SJSA1 (cell line): Measurements from ENCODE around the gene BCL2A1. TPM values are rescaled to one million over a fixed set of nuclear protein-coding genes. Genes with fewer than 3 reads are reported as not detected.
A peak's percentile ranks its signal among the peaks of the same experiment; 100 is the strongest.
"Not testable (repeated sequence)": the region's sequence is repeated elsewhere in the genome, so short reads cannot be mapped to it uniquely, and the experiment has no call there.

Experiments
- DNase-seq, 2 experiments: peaks; one replicate each; pipeline ENCODE4 v3.0.0-alpha.2; 2015 to 2020; ENCODE audit warnings: low spot score in 2 of 2, low read depth in 1 of 2
- H3K27ac ChIP-seq: fragments of 250-450 bp; sonication (Bioruptor Pico); 2 replicates; pipeline ENCODE4 v1.5.1; 2020; ENCODE audit warnings: mild to moderate bottlenecking, moderate library complexity
- H3K27me3 ChIP-seq: fragments of 250-450 bp; sonication (Bioruptor Pico); replicated peaks from 2 replicates; pipeline ENCODE4 v1.5.1; 2020; ENCODE audit warnings: mild to moderate bottlenecking, moderate library complexity
- H3K36me3 ChIP-seq: fragments of 250-450 bp; sonication (Bioruptor Pico); 2 replicates; pipeline ENCODE4 v1.5.1; 2020; ENCODE audit warnings: mild to moderate bottlenecking
- H3K4me1 ChIP-seq: fragments of 250-450 bp; sonication (Bioruptor Pico); replicated peaks from 2 replicates; pipeline ENCODE4 v1.6.1; 2021; ENCODE audit warnings: mild to moderate bottlenecking
- H3K4me3 ChIP-seq: fragments of 250-450 bp; sonication (Bioruptor Pico); 2 replicates; pipeline ENCODE4 v1.5.1; 2020; ENCODE audit warnings: mild to moderate bottlenecking
- H3K9me3 ChIP-seq: fragments of 250-450 bp; sonication (Bioruptor Pico); replicated peaks from 2 replicates; pipeline ENCODE4 v1.5.1; 2020; ENCODE audit warnings: mild to moderate bottlenecking
- total RNA-seq: library from RNA; depleted of rRNA; stranded (reverse); fragments of >200 nt; shearing (Covaris generic); gene quantifications from 2 replicates; pipeline ENCODE4 v1.2.3, GENCODE V29; 2014

BCL2A1 gene
- total RNA-seq, 1 experiment from 2014 or later, result 0.34 TPM

DNA sequence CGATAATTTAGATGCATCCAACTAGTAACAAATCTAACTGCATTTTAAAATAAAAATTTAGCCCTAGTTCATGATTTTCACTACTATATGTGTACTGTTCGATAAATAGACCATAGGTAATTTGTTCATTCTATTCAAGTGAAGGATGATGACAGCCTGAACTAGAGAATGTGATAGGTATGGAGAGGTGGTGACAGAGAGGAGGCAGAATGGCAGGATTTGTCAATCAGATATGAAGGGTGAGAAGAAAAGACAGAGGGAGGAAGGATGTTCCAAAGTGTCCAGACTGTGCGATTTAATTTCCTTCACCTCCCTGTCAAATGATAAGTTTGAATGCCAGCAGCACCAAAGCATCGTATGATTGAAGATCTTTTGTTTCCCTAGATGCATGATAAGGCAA lies 31.6 kb downstream of the BCL2A1 start:
- Histone ChIP-seq H3K27ac (no peak overlapping the region), H3K27me3 (no peaks in the 10 kb centered on the region), H3K9me3 (no peaks in the 10 kb centered on the region), H3K4me3 (no peak overlapping the region), H3K36me3 (no peaks in the 10 kb centered on the region), H3K4me1 (peaks cover 27% of the 10 kb centered on the region)
- no peak for DNase-seq

- no peaks in the 10 kb centered on the region for H3K36me3 ChIP-seq
- peaks cover 15% of the 10 kb centered on the region for H3K4me1 ChIP-seq
- H3K27ac ChIP-seq, result no peak overlapping the region
- H3K9me3 ChIP-seq, result no peaks in the 10 kb centered on the region
- no peak for DNase-seq
- H3K4me3 ChIP-seq, result no peak overlapping the region
- no peaks in the 10 kb centered on the region for H3K27me3 ChIP-seq
Measured at GRCh38 chr15:79938143-79938542, 32.9 kb downstream of the BCL2A1 start.

DNA sequence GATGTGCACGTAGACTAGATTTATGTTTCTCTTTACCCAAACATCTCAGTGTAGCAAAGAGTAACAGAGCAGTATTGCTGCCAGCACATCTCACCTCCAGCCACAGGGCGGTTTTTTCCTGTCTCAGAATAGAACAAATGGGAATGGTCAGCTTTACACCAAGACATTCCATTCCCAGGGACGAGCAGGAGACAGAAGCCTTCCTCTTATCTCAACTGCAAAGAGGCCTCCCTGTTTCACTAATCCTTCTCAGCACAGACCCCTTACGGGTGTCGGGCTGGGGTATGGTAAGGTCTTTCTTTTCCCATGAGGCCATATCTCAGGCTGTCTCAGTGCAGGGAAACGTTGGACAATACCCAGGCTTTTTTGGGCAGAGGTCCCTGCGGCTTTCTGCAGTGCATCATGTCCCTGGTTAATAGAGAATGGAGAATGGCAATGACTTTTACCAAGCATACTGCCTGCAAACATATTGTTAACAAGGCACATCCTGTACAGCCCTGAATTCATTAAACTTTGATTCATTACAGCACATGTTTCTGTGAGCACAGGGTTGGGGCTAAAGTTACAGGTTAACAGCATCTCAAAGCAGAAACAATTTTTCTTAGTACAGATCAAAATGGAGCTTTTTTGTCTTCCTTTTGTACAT lies 35.3 kb downstream of the BCL2A1 start:
- not testable (repeated sequence) for H3K27me3 ChIP-seq, H3K27ac ChIP-seq, H3K4me1 ChIP-seq, H3K4me3 ChIP-seq, H3K36me3 ChIP-seq, H3K9me3 ChIP-seq, DNase-seq

GRCh38 chr15:79933231-79933630 lies 37.8 kb downstream of the BCL2A1 start:
- H3K27ac ChIP-seq, result no peak overlapping the region
- no peaks in the 10 kb centered on the region for H3K4me1 ChIP-seq
- no peaks in the 10 kb centered on the region for H3K9me3 ChIP-seq
- no peak overlapping the region for H3K4me3 ChIP-seq
- no peaks in the 10 kb centered on the region for H3K36me3 ChIP-seq
- 0 out of 2 replicates have a peak, but pooled peaks cover 3% of the 10 kb centered on the region for H3K27me3 ChIP-seq
- no peak for DNase-seq

- Histone ChIP-seq H3K4me3 (no peak overlapping the region), H3K36me3 (no peaks in the 10 kb centered on the region), H3K9me3 (no peaks in the 10 kb centered on the region), H3K4me1 (no peaks in the 10 kb centered on the region), H3K27ac (no peak overlapping the region), H3K27me3 (0 out of 2 replicates have a peak, but pooled peaks cover 3% of the 10 kb centered on the region)
- DNase-seq, result no peak
Measured at GRCh38 chr15:79932447-79932846, 38.5 kb downstream of the BCL2A1 start.

GRCh38 chr15:79930516-79930915 lies 40.5 kb downstream of the BCL2A1 start:
- no peak for DNase-seq
- Histone ChIP-seq H3K4me1 (no peaks in the 10 kb centered on the region), H3K36me3 (no peaks in the 10 kb centered on the region), H3K9me3 (no peaks in the 10 kb centered on the region), H3K27me3 (0 out of 2 replicates have a peak, but pooled peaks cover 3% of the 10 kb centered on the region), H3K4me3 (no peak overlapping the region), H3K27ac (no peak overlapping the region)

- Histone ChIP-seq H3K36me3 (no peaks in the 10 kb centered on the region), H3K27ac (no peak overlapping the region), H3K4me1 (no peaks in the 10 kb centered on the region), H3K4me3 (no peak overlapping the region), H3K9me3 (no peaks in the 10 kb centered on the region), H3K27me3 (0 out of 2 replicates have a peak, but pooled peaks cover 3% of the 10 kb centered on the region)
- DNase-seq, result no peak
Measured at GRCh38 chr15:79929412-79929811, 41.6 kb downstream of the BCL2A1 start.

DNA sequence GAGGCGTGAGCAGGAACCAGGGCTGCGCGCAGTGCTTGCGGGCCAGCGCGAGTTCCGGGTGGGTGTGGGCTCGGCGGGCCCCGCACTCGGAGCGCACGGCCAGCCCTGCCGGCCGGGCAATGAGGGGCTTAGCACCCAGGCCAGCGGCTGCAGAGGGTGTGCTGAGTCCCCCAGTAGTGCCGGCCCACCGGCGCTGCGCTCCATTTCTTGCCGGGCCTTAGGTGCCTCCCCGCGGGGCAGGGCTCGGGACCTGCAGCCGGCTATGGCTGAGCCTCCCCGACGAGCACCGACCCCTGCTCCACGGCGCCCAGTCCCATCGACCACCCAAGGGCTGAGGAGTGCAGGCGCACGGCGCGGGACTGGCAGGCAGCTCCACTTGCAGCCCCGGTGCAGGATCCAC lies 44.9 kb downstream of the BCL2A1 start:
- DNase-seq, H3K4me1 ChIP-seq, H3K27ac ChIP-seq, H3K4me3 ChIP-seq, H3K27me3 ChIP-seq: not testable (repeated sequence)
- H3K9me3 ChIP-seq, result peaks cover 14% of the 10 kb centered on the region; the same call in 1 of the 2 replicates
- peaks cover 22% of the 10 kb centered on the region; the same call in 1 of the 2 replicates for H3K36me3 ChIP-seq

GRCh38 chr15:79924379-79924778 lies 46.6 kb downstream of the BCL2A1 start:
- Histone ChIP-seq H3K4me1 (peaks cover 7% of the 10 kb centered on the region), H3K9me3 (peaks cover 20% of the 10 kb centered on the region), H3K36me3 (peaks cover 32% of the 10 kb centered on the region), H3K27me3 (no peaks in the 10 kb centered on the region), H3K27ac (peak overlapping the region; percentile 76), H3K4me3 (peak overlapping the region; percentile 83)
- DNase-seq, result no peak

DNA sequence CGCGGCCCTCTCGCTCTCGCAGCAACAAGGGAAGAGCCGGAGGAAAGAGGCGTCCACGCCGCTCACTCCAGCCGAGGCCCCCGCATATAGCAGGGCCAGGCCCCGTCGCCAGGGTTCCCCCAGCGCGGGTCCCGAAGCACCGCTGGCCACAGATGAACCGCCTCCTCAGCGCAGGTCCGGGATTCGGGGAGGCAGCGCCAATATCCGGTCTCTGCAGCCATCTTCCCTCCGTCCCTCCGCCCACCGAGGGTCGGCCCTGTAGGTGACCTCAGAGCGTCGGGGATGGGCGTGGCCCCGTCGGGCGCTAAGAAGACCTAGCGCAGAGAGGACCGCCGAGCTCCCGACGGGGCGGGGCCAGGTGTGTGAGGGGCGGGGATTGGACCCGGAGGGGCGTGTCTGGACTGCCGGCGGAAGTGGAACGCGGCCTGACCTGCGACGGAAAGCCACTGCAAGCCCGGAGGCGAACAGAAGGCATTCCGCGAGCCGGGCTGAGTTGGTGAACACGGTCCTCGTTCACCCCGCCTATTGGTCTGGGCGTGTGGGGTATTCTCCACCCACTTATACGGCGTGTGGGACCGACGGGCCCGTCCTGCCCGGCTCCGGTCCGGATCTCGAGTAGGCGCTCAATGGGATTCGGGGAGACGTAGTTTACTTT lies 47.4 kb downstream of the BCL2A1 start:
- no peaks in the 10 kb centered on the region for H3K27me3 ChIP-seq
- H3K9me3 ChIP-seq, result peaks cover 25% of the 10 kb centered on the region
- H3K4me1 ChIP-seq, result peaks cover 7% of the 10 kb centered on the region
- H3K36me3 ChIP-seq, result peaks cover 40% of the 10 kb centered on the region
- peak overlapping the region; percentile 76 for H3K27ac ChIP-seq
- H3K4me3 ChIP-seq, result peak overlapping the region; percentile 83
- peak; percentile 95 to 97 for DNase-seq

DNA sequence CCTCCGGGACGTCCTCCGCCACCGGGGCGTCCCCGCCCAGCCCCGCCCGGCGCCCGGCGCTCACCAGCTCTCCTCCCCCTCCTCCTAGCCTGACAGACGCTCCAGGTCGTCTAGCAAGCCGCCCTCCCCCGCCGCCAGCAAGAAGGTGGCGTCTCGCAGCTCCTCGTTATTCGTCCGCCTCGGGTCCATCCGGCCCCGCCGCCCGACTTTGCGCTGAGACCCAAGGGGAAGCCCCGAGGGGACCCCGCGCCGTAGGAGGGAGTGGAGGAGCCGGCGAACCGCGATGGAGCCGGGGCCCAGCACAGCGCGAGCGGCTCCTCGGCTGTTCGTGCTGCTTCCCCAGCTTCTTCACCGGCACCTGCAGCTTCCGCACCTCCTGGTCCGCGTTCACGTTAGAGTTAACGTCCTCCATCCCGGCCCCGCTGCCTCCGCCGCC lies 47.9 kb downstream of the BCL2A1 start:
- Histone ChIP-seq H3K36me3 (peaks cover 43% of the 10 kb centered on the region), H3K9me3 (peaks cover 28% of the 10 kb centered on the region), H3K27me3 (no peaks in the 10 kb centered on the region), H3K4me1 (peaks cover 7% of the 10 kb centered on the region), H3K27ac (peak overlapping the region; percentile 58), H3K4me3 (peak overlapping the region; percentile 83)
- DNase-seq, result peak in 1 of 2 experiments; percentile 62

DNA sequence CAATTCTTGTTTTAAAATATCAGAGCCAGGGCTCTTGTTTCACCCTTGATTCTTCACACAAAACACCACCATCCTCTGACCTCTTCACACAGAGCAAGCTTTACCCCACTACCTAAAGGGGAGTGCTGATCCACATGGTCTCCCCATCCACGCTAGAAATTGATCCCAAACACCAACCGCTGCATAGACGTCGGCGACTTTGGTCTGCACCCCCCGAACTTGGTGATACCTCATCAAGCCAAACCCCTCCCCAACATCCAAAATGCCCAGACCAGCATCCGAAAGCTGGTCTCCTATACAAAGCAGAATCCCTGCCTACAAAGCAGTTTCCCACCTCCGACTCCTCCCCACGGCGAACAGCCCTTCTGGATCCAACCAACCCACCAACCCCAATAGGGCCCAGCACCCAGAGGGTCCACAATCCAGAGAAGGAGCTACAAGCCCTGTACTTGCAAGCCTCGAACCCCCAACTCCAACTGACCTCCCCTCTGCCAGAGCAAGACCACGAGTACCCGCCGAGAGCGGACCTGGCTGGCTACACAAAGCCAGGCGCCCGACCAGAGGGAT lies 48.4 kb downstream of the BCL2A1 start:
- Histone ChIP-seq H3K9me3 (peaks cover 28% of the 10 kb centered on the region), H3K4me3 (peak overlapping the region; percentile 83), H3K36me3 (peaks cover 48% of the 10 kb centered on the region), H3K4me1 (peaks cover 7% of the 10 kb centered on the region), H3K27ac (peak overlapping the region; percentile 58; the same call in 1 of the 2 replicates), H3K27me3 (no peaks in the 10 kb centered on the region)
- DNase-seq, result no peak

GRCh38 chr15:79919749-79920511 lies 51.1 kb downstream of the BCL2A1 start:
- H3K9me3 ChIP-seq, result peaks cover 39% of the 10 kb centered on the region

More at GRCh38 chr15:79919749-79920511, 51.1 kb downstream of the BCL2A1 start:
- H3K27me3 ChIP-seq, result no peaks in the 10 kb centered on the region
- no peak overlapping the region for H3K27ac ChIP-seq
- H3K36me3 ChIP-seq, result peaks cover 66% of the 10 kb centered on the region
- H3K4me3 ChIP-seq, result no peak overlapping the region
- DNase-seq, result no peak
- peaks cover 7% of the 10 kb centered on the region for H3K4me1 ChIP-seq
